OCI-LY7 (cell line): Measurements from ENCODE around the gene KLF16.

Experiments used
- CTCF ChIP-seq: fragments of 200-600 bp; sonication (generic); conservative IDR thresholded peaks from 2 replicates; pipeline ENCODE4 v1.5.1; 2014; ENCODE audit warnings: mild to moderate bottlenecking, antibody characterized with exemption, low read length, moderate library complexity, mixed read lengths
- EZH2phosphoT487 ChIP-seq: fragments of 200-600 bp; sonication (generic); IDR thresholded peaks from 2 replicates; pipeline ENCODE4 v1.6.1; 2018; ENCODE audit warnings: low read depth, borderline replicate concordance, mild to moderate bottlenecking, mixed run types, antibody characterized with exemption, low read length, moderate library complexity, mixed read lengths

- TF ChIP-seq CTCF (no peak), EZH2phosphoT487 (no peak)
Observed at GRCh38 chr19:1847684-1848398, 15.5 kb downstream of the KLF16 start.
